SK-N-SH (cell line): Measurements from ENCODE around the gene PHACTR3. TPM values are rescaled to one million over a fixed set of nuclear protein-coding genes. Genes with fewer than 3 reads are reported as not detected.

Experiments
- CTCF ChIA-PET: fragments of 300-600, 350-600 bp; formaldehyde crosslinking; extraction: SDS; loops from one replicate; lab custom pipeline; 2021; lab: Yijun Ruan, JAX
- POLR2A ChIA-PET: fragments of 350-600 bp; sonication (Branson Sonifier 250); formaldehyde crosslinking; extraction: SDS; loops from one replicate; lab custom pipeline; 2020; ENCODE audit warnings: antibody characterized with exemption, inconsistent platforms; lab: Yijun Ruan, JAX
- DNase-seq: peaks from one replicate; pipeline ENCODE4 v3.0.0; 2012
- H2AFZ ChIP-seq: fragments of 200-600 bp; sonication (generic); 2 replicates; pipeline ENCODE4 v1.8.1; 2016; ENCODE audit warnings: antibody characterized with exemption, mild to moderate bottlenecking, low read depth
- H3F3A ChIP-seq: fragments of 200-600 bp; sonication (generic); replicated peaks from 2 replicates; pipeline ENCODE3; 2016; ENCODE audit warnings: antibody characterized with exemption, mild to moderate bottlenecking; ENCODE audit not compliant: insufficient read depth
- H3K27ac ChIP-seq, 2 experiments: fragments of 200-500 bp in 1 of 2; fragments of 200-600 bp in 1 of 2; sonication (Bioruptor generic) in 1 of 2; sonication (generic), shearing (Covaris generic) in 1 of 2; 2 replicates each; pipeline versions ENCODE4 v1.5.1 to v1.6.1; 2014 to 2016; ENCODE audit warnings: low read depth in 2 of 2, inconsistent platforms in 1 of 2, low read length in 1 of 2, mild to moderate bottlenecking in 1 of 2, mixed read lengths in 1 of 2
- H3K27me3 ChIP-seq: fragments of 200-600 bp; sonication (generic), shearing (Covaris generic); 2 replicates; pipeline ENCODE4 v1.6.1; 2016; ENCODE audit warnings: mixed run types; ENCODE audit not compliant: insufficient read depth
- H3K36me3 ChIP-seq, 2 experiments: fragments of 200-500 bp in 1 of 2; fragments of 200-600 bp in 1 of 2; sonication (Bioruptor generic) in 1 of 2; sonication (generic) in 1 of 2; replicated peaks in 1 of 2; 2 replicates each; pipeline versions ENCODE3 to v1.5.1; 2014 to 2016; ENCODE audit warnings: low read length in 1 of 2, mild to moderate bottlenecking in 1 of 2; ENCODE audit not compliant: insufficient read depth in 2 of 2, control insufficient read depth in 1 of 2
- H3K4me1 ChIP-seq, 2 experiments: fragments of 200-500 bp in 1 of 2; fragments of 200-600 bp in 1 of 2; sonication (Bioruptor generic) in 1 of 2; sonication (generic), shearing (Covaris generic) in 1 of 2; 2 replicates each; pipeline versions ENCODE4 v1.5.1 to v1.6.1; 2014 to 2016; ENCODE audit warnings: low read depth in 1 of 2, low read length in 1 of 2, mixed run types in 1 of 2; ENCODE audit not compliant: insufficient read depth in 2 of 2, control insufficient read depth in 1 of 2
- H3K4me2 ChIP-seq: fragments of 200-600 bp; sonication (generic), shearing (Covaris generic); 2 replicates; pipeline ENCODE4 v1.6.1; 2017; ENCODE audit warnings: mixed run types
- H3K4me3 ChIP-seq, 2 experiments: fragments of 200-500 bp in 1 of 2; fragments of 200-600 bp in 1 of 2; sonication (Bioruptor generic) in 1 of 2; sonication (generic), shearing (Covaris generic) in 1 of 2; 2 replicates each; pipeline versions ENCODE4 v1.5.1 to v1.8.1; 2014 to 2016; ENCODE audit warnings: low read depth in 2 of 2, inconsistent platforms in 1 of 2, low read length in 1 of 2, mild to moderate bottlenecking in 1 of 2, mixed read lengths in 1 of 2, moderate library complexity in 1 of 2
- H3K79me2 ChIP-seq: fragments of 200-600 bp; sonication (generic); 2 replicates; pipeline ENCODE4 v1.8.1; 2017; ENCODE audit warnings: mild to moderate bottlenecking; ENCODE audit not compliant: insufficient read depth
- H3K9ac ChIP-seq: fragments of 200-600 bp; sonication (generic); 2 replicates; pipeline ENCODE4 v1.6.1; 2017; ENCODE audit warnings: mixed run types
- H3K9me2 ChIP-seq: fragments of 200-600 bp; sonication (generic); 2 replicates; pipeline ENCODE4 v1.6.1; 2017; ENCODE audit warnings: mixed run types
- H3K9me3 ChIP-seq: fragments of 200-600 bp; sonication (generic); 2 replicates; pipeline ENCODE4 v1.6.1; 2017; ENCODE audit warnings: mixed run types, mild to moderate bottlenecking, moderate library complexity
- H4K20me1 ChIP-seq: fragments of 200-600 bp; sonication (generic); 2 replicates; pipeline ENCODE4 v1.6.1; 2017; ENCODE audit warnings: mild to moderate bottlenecking, mixed run types; ENCODE audit not compliant: insufficient read depth
- ELF1 ChIP-seq: IDR thresholded peaks from 2 replicates; pipeline ENCODE4 v1.4.0; 2012
- EP300 ChIP-seq, 2 experiments: IDR thresholded peaks; 2 replicates each; pipeline versions ENCODE4 v1.4.0 to v1.6.1; 2012; ENCODE audit warnings: borderline replicate concordance in 1 of 2, low read depth in 1 of 2, low read length in 1 of 2
- EZH2phosphoT487 ChIP-seq: fragments of 200-600 bp; sonication (generic); IDR thresholded peaks from 2 replicates; pipeline ENCODE4 v1.6.1; 2017; ENCODE audit warnings: low read depth, mixed run types, mild to moderate bottlenecking, antibody characterized with exemption, moderate library complexity, borderline replicate concordance
- FOSL2 ChIP-seq: IDR thresholded peaks from 2 replicates; pipeline ENCODE4 v1.4.0; 2012; ENCODE audit warnings: low read depth, mild to moderate bottlenecking, moderate library complexity, borderline replicate concordance
- FOXM1 ChIP-seq: IDR thresholded peaks from 2 replicates; pipeline ENCODE4 v1.4.0; 2012; ENCODE audit warnings: low read depth, mild to moderate bottlenecking
- GABPA ChIP-seq: IDR thresholded peaks from 2 replicates; pipeline ENCODE4 v1.4.0; 2012; ENCODE audit warnings: low read depth, mild to moderate bottlenecking
- GATA2 ChIP-seq: sonication (generic); formaldehyde crosslinking; IDR thresholded peaks from 2 replicates; pipeline ENCODE4 v1.5.0; 2020; ENCODE audit warnings: mild to moderate bottlenecking, missing genetic modification reagents
- JUND ChIP-seq: IDR thresholded peaks from 2 replicates; pipeline ENCODE4 v1.4.0; 2012
- MEF2A ChIP-seq: IDR thresholded peaks from 2 replicates; pipeline ENCODE4 v1.4.0; 2012; ENCODE audit warnings: low read depth, borderline replicate concordance
- NFIC ChIP-seq: IDR thresholded peaks from 2 replicates; pipeline ENCODE4 v1.4.0; 2012; ENCODE audit warnings: borderline replicate concordance
- RAD21 ChIP-seq: IDR thresholded peaks from 2 replicates; pipeline ENCODE4 v1.6.1; 2012; ENCODE audit warnings: mild to moderate bottlenecking, low read length
- RCOR1 ChIP-seq: fragments of 150-350 bp; IDR thresholded peaks from 2 replicates; pipeline ENCODE4 v1.6.1; 2017; ENCODE audit warnings: antibody characterized with exemption, low read length
- RXRA ChIP-seq: IDR thresholded peaks from 2 replicates; pipeline ENCODE4 v1.4.0; 2012; ENCODE audit warnings: low read depth, mild to moderate bottlenecking, borderline replicate concordance
- TCF12 ChIP-seq: IDR thresholded peaks from 2 replicates; pipeline ENCODE4 v1.4.0; 2012
- WGBS: methylation state at CpG from one replicate; pipeline ENCODE4 v1.1.6; 2017; ENCODE audit warnings: low lambda C conversion rate; 5-methylcytosine and 5-hydroxymethylcytosine counted together
- polyA plus RNA-seq, 3 experiments: library from polyadenylated mRNA; depleted of rRNA; stranded (reverse); fragments of >200 nt; gene quantifications; 2 replicates each; pipeline ENCODE4 v1.2.3, GENCODE V29; 2012
- TF ChIP-seq, protein P1 (sequence below): fragments of 150-350 bp; IDR thresholded peaks from 2 replicates; pipeline ENCODE4 v1.6.1; 2017; ENCODE audit warnings: antibody characterized with exemption, low read length, low read depth, borderline replicate concordance
- TF ChIP-seq, protein P2 (sequence below): IDR thresholded peaks from 2 replicates; pipeline ENCODE4 v1.6.1; 2012; ENCODE audit warnings: mild to moderate bottlenecking, low read depth, low read length, moderate library complexity
- TF ChIP-seq, protein P3 (sequence below): fragments of 150-350 bp; IDR thresholded peaks from 2 replicates; pipeline ENCODE4 v1.6.1; 2016; ENCODE audit warnings: mild to moderate bottlenecking, low read depth, low read length

The PHACTR3 gene
- polyA plus RNA-seq, 1 of the 3 experiments (the other 2 are of a cell fraction) = 0.10 TPM

DNA sequence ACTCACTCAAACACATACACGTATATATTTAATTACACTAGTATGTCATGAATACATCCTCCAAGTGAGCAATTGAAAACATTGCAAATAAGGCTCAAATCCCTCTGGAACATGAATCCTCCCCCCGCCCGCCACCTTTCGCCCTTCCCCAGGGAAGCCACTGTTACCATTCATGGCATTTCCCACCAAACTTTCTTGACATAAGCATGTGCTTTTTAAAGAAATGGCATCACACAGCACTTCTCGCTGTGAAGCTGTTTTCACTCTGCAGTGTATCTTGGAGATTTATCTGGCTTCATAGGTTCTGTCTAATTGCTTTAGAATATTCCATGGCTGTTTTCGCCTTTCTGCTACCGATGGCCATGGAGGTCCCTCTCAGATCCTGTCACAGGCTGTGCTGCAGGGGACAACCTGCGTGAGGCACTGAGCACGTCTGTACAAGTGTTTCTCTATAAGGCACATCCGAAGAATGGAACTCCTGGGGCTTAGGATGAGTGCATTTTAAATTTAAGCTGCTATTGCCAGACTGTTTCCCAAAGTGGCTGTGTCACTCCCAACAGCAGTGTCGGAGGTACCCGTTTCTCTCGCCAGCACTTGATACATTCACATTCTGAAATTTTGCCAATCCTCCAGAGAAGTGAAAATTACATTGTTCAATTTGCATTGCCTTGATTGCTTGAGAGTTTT, 22.2 kb upstream of the PHACTR3 start (continued):
- TF ChIP-seq TCF12 (no peak), RXRA (no peak), MEF2A (no peak)

DNA sequence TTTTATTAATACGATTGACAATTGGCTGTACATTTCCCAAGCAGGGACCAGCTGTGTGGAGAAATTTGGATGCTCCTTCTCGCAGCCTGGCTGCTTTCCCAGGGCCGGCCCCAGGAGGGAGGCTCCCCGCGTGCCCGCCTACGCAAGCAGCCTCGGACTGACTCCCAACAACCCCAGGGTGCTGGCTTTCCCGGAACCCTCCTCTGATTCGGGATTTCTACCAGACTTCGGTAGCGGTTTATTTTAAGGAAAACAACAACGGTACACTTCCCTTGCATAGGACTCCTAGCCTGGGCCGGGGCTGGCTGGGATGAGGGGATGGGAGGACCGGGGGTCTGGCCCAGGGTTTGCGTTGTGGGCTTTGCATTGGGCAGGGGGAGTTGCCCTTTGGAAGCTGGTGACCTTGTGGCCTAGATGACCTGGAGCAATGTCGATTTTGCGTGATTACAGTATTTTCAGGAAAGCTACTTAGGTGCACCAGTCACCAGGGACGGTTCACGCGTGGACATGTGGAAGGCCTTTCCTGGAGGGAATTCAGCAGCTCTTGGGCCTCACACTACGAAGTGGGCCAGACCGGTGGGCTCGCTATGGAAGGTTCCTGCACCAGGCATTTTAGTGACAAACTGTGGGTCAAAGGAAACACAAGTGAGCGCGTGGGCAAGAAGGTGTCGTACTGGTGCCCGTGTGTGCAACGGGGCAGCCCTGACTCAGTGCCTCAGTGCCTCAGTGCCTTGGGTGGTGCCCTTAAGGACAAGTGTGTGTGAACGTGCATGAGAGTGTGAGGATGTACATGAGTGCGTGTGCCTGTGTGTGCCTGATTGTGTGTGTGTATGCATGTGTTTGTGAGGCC, 20.7 kb upstream of the PHACTR3 start:
- Histone ChIP-seq H3K27ac (no peak overlapping the region), H3K36me3 (no peaks in the 10 kb centered on the region), H3F3A (no peaks in the 10 kb centered on the region), H2AFZ (no peak overlapping the region), H3K4me2 (no peak overlapping the region), H3K4me3 (no peak overlapping the region), H4K20me1 (no peaks in the 10 kb centered on the region), H3K9me2 (no peaks in the 10 kb centered on the region), H3K9ac (no peak overlapping the region), H3K9me3 (no peaks in the 10 kb centered on the region), H3K27me3 (no peaks in the 10 kb centered on the region), H3K4me1 (peaks cover 0 to 14% of the 10 kb centered on the region in 2 experiments; a peak in 3 of 4 replicates), H3K79me2 (no peaks in the 10 kb centered on the region)
- no peak for TF ChIP-seq EZH2phosphoT487
- no peak for TF ChIP-seq FOXM1
- TF ChIP-seq ELF1 = no peak
- TF ChIP-seq, protein P1, sequence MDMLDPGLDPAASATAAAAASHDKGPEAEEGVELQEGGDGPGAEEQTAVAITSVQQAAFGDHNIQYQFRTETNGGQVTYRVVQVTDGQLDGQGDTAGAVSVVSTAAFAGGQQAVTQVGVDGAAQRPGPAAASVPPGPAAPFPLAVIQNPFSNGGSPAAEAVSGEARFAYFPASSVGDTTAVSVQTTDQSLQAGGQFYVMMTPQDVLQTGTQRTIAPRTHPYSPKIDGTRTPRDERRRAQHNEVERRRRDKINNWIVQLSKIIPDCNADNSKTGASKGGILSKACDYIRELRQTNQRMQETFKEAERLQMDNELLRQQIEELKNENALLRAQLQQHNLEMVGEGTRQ = no peak
- no peak for TF ChIP-seq GATA2 (CRISPR knock-in tag)
- no peak for TF ChIP-seq GABPA
- no peak for TF ChIP-seq JUND
- TF ChIP-seq RCOR1 = no peak
- TF ChIP-seq EP300 (IDR thresholded peaks at IDR 0.05; ENCODE audit: borderline replicate concordance in 1 of 2, low read depth in 1 of 2, low read length in 1 of 2) = no peak
- no peak for TF ChIP-seq FOSL2
- TF ChIP-seq, protein P2, sequence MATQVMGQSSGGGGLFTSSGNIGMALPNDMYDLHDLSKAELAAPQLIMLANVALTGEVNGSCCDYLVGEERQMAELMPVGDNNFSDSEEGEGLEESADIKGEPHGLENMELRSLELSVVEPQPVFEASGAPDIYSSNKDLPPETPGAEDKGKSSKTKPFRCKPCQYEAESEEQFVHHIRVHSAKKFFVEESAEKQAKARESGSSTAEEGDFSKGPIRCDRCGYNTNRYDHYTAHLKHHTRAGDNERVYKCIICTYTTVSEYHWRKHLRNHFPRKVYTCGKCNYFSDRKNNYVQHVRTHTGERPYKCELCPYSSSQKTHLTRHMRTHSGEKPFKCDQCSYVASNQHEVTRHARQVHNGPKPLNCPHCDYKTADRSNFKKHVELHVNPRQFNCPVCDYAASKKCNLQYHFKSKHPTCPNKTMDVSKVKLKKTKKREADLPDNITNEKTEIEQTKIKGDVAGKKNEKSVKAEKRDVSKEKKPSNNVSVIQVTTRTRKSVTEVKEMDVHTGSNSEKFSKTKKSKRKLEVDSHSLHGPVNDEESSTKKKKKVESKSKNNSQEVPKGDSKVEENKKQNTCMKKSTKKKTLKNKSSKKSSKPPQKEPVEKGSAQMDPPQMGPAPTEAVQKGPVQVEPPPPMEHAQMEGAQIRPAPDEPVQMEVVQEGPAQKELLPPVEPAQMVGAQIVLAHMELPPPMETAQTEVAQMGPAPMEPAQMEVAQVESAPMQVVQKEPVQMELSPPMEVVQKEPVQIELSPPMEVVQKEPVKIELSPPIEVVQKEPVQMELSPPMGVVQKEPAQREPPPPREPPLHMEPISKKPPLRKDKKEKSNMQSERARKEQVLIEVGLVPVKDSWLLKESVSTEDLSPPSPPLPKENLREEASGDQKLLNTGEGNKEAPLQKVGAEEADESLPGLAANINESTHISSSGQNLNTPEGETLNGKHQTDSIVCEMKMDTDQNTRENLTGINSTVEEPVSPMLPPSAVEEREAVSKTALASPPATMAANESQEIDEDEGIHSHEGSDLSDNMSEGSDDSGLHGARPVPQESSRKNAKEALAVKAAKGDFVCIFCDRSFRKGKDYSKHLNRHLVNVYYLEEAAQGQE = no peak
- TF ChIP-seq, protein P3, sequence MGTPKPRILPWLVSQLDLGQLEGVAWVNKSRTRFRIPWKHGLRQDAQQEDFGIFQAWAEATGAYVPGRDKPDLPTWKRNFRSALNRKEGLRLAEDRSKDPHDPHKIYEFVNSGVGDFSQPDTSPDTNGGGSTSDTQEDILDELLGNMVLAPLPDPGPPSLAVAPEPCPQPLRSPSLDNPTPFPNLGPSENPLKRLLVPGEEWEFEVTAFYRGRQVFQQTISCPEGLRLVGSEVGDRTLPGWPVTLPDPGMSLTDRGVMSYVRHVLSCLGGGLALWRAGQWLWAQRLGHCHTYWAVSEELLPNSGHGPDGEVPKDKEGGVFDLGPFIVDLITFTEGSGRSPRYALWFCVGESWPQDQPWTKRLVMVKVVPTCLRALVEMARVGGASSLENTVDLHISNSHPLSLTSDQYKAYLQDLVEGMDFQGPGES = no peak
- TF ChIP-seq NFIC = no peak
- no peak for TF ChIP-seq RAD21
- TF ChIP-seq TCF12 = no peak
- POLR2A ChIA-PET = no interaction called here
- DNase-seq = no peak
- CTCF ChIA-PET = interaction anchor here (1.1 to 5.9 kb wide), 5 partner anchors 10 to 168 kb away, joined by 4 to 59 read pairs (median 15); no protein-coding TSS in a partner anchor
- 64% methylated on average over 23 of the region's 31 CpGs for WGBS
